Activated CD4-positive, CD25-positive, alpha-beta regulatory T cell treated with anti-CD3 and anti-CD28 coated beads, Interleukin-2, amount 50 U/mL, for 16 hours (primary cell): ENCODE data around the gene RPL39L.
"Not testable (repeated sequence)": the region's sequence is repeated elsewhere in the genome, so short reads cannot be mapped to it uniquely, and the experiment has no call there.

Experiments used
- DNase-seq: peaks from one replicate; pipeline ENCODE4 v3.0.0-alpha.2; 2020; ENCODE audit warnings: low read depth, low spot score

RPL39L gene

DNA sequence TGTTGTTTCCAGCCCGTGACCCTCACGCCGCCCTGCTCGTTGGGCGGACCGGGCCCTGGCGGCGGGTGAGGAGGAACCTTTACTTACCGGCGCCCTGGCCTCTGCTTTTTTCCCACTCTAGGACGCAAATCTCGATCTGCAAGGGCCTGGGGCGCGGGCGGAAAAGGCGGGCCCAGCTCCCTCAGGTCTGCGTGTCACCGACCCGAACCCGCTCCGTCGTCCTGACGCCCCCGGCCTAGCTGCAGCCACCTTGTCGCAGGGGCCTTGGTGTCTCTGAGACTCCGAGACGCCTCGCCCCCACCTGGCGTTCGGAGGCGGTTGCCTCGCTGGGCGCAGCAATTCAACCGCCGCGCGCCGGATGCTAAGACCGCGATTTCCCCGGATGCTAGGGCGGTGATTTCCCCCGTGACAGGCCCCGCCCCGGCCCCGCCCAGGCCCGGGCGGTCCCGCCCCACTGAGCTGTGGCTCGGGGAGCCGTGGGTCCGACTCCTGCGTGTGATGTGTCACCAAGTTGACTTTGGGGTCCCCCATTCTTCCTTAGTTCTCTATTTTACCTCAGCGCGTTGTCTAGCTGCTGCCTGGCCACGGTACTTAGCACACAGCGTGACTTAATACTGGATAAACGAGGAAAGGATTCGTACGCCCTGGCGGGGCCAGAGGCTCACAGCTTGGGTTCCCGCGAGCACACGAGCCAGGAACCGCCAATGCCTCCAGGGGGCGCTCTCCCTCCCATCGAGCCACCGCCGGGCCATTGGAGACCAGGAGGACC lies at the start of gene RPL39L:
TSS of gene RPL39L (minus strand) at position 371 of the 769 bp plus-strand sequence. CDS start 18,196 bp downstream, outside the sequence.
- DNase-seq, result peak; percentile 86

DNA sequence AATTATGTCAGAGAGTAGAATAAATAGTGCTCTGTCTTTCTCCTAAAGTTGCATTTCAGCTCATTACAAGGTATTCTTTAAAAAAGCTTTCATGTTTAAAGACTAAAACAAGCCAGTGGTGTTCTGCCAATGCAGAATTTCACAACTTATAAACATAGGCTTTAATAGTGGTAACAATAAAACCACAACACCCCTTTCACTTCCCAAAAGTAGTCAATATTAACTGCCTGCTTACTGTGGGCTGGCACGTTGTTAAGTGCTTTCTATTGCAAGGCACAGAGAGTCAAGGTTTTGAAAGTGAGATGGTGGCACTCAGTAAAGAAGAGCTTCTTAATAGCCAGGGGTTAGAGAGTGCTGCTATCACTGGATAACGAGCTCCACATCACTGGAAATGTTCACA lies 49.6 kb upstream of the RPL39L start:
- no peak for DNase-seq

DNA sequence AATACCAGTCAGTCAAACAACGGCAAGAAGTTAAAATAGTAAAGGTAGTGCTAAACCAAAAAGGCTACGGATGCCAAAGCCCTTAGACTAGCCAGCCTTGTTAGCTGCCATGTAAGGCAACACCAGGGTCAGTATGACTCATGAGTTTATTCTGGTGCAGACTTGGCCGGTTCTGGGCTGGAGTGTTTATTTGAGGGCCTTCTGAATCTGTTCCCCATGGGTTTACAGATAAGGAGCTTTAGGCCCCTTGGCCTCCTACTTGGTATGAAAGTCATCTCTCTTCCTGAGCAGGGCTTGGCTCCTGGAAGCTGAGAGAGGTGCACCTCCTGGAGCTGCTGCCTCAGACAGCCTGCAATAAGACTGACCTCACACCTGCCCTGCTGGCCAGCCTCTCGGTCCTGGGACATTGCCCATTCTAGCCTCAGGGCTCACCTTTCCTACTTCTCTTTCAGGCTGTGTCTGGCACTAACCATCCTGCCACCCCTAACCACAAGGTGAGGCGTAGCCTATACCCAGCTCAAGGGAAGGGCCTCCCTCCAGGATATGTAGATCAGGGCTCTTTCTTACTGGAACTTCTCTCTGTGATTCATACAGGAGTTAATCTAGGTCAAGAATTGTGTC lies 47.6 kb upstream of the RPL39L start:
- DNase-seq, result no peak

DNA sequence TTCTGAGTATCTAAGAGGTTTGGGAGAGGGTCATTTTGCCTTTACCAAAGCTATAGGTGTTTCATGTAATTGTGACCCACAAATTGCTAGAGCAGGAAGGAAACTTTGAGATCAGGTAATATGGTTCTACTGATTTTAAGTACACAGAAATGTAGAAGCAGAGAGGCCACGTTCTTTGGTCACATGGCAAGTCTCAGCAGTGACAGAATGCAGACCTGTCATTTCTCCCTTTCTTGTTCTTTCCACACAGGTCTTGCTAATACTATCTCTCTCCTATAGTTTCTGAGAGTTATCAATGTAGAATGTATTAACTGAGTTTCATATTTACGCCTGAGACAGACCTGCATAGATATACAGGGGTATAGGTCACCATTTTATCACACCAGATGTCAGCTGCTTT lies 47.1 kb upstream of the RPL39L start:
- no peak for DNase-seq

DNA sequence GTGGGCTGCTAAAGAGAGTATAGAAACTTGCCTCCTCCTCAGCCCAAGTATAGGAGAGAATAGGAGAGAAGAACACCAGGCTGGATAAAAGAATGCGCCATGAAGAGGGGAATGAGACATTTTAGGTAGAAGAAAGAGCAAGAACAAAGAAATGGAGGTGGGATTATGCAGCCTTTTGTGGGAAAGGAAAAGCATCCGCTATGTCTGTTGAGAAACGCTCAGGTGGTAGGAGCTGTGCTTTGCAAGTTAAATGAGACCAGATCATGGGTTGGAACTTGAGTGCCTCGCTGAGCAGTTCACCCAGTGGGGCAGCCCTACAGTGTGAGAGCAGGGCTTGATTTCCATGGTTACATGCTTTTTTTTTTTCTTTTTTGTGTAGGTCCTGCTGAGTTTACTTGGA lies 46.5 kb upstream of the RPL39L start:
- no peak for DNase-seq

DNA sequence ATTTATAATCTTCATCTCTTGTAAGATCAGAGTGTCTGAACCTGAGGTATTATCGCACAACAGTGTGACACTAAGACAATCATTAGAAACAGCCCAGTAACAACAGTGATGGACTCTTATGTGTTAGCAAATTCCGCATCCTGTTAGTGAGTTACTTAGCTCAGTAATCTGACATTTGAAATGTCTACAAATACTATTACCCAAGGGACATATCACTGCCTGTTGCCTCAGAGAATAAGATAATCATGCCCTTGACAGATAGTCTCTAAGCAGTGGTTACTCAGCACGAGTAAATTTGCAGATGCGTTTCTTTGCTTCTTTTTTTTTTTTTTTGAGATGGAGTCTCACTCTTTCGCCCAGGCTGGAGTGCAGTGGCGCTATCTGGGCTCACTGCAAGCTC lies 44.6 kb upstream of the RPL39L start:
- DNase-seq, result no peak

DNA sequence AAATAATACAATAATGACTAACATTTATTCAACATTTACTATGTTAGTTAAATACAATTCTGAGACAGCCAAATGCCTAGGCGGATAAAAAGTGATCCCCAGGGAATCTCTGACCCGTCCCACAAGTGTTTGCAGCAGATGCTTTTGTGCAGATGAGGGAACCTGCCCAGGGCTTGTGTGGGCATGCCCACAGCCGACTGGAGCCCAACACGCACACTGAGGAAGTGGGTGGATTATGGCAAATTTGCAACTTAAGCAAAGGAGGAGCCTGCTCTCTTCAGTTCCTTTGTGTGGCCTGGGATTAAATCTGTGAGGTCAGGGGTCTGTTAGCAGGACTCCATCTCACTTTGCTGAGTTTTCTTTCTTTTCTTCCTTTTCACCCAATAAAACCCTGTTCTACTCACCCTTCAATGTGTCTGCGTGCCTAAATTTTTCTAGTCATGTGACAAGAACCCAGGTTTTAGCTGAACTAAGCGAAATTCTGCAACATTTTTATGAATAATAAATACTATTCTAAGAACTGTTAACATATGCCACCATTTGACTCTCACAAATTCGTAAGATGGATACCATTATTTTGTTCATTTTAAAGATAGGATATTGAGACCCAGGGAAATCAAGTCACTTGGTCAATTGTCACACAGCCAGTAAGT lies 44.0 kb upstream of the RPL39L start:
- no peak for DNase-seq

DNA sequence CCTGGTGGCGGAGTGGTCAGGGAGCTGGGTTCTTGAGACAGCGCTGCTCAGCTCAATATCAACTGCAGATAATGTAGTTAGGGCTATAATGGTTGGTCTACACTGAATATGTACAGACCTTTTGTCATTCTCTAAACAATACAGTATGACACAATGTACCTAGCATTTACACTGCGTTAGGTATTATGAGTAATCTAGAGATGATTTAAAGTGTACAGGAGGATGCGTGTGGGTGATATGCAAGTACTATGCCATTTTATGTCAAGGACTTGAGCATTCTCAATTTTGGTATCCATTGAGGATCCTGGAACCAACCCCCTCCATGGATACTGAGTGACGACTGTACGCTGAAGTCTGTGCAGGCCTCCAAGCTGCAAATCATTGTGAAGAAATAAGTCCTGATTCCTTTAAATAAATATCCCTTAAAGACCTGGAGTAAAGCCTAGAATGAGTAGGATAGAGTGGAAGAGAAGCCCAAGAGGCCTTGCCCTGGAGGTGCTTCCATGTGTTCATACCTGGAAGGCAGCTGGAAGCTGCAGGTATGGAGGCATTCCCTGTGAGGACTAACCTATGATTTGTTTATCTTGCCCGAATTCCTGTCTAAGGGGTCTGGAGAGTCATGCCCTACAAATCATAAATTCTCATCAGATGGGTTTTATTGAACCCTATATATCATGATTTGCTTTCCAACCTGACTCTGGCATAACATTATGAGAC lies 42.3 kb upstream of the RPL39L start:
- DNase-seq, result no peak

DNA sequence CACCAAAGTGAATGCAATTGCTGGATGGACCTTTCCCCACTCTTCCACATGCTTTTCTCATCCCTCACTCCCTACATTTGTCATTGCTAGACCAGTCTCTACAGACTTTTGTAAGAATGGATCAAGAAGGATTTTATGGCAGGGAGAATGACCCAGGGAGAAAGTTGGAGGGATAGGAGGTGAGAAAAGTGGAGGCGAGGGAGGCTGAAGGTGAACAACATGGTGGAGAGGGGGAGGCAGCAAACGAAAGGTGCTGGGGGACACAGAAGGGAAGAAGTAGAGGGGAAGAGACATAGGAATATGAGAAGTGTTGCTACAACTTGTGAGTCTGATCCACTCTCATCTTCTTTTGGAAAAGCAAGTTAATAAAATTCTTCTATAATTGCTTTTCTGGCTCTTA lies 33.6 kb upstream of the RPL39L start:
- no peak for DNase-seq

DNA sequence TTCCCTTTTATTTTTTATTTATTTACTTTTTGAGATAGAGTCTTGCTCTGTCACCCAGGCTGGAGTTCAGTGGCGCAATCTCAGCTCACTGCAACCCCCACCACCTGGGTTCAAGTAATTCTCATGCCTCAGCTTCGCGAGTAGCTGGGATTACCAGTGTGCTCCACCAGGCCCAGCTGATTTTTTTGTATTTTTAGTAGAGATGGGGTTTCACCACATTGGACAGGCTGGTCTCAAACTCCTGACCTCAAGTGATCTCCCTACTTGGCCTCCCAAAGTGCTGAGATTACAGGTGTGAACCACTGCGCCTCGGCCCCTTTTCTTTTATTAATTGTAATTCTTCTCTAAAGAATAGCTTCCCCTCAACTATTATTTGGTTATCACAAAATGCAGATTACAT lies 31.6 kb upstream of the RPL39L start:
- not testable (repeated sequence) for DNase-seq

DNA sequence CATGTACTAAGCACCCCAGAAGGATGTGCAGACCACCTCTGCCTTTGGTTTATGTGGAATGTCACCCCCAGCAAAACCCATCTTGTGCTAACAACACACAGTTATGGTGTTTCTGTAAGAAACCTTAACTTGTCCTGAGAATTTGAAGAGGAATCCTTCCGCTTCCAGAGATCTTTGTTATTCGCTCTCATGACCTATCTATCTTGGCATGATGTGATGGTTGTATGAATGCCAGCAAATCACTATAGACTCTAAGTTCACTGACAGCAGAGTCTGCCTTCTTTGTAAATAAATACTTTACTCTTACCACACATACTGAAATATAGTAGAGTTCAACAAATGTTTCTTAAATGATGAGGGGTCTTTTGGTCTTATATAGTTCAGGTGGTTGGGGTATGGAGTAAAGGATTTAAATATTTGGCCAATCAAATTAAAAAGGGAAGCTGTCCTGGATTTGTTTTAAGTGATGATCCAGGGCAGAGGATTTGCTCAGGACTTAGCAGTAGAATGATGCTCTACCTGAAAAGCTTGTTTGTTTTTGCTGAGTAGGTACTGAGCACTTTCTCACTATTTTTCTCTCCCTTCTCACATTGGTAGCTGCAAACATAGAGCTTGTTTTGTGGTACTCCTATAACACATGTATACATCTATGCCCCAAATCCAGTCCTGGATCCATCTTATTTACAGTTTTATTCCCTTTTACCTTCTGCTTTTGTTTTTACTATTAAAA lies 30.1 kb upstream of the RPL39L start:
- no peak for DNase-seq

DNA sequence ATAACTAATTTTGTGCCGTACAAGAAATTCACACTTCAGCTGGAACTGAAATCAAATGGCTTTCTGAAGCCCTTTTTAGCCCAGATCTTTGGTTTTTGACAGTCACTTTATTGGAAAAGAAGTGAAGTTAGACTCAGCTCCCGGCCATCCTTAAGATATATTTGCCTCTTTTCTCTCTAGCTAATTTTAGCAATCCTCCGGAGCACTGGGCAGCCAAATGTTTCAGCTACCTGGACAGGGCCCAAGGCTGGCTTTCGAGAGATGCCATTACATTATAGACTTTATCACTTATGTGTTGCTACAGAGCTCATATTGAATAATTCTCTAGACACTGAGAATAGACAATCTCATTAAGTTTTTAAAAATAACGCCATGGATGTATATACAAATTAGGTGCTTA lies 28.5 kb upstream of the RPL39L start:
- no peak for DNase-seq

DNA sequence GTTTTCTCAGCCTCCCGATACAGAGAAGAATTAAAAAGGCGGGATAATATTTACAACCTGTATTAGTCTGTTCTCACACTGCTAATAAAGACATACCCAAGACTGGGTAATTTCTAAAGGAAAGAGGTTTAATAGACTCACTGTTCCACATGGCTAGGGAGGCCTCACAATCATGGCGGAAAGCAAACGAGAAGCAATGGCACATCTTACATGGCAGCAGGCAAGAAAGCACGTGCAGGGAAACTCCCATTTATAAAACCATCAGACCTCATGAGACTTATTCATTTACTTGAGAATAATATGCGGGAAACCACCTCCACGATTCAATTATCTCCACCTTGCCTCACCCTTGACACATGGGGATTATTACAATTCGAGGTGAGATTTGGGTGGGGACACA lies 27.5 kb upstream of the RPL39L start:
- no peak for DNase-seq

DNA sequence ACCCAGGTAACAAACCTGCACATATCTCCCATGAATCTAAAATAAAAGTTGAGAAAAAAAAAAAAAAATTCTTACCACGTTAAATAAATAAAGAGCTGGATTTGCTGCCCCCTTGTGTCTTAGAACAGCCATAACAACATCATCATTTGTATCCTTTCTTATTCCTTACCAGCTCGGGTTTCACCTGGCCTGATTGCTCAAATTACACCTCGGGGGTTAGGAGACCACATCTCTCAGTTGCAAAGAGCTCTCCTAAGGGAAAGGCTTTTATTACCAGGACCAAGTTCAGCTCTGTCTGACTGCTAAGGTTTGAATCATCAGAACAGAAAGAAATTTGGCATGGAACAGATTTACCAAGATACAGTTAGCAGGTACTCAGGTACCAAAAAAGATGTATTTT lies 25.8 kb upstream of the RPL39L start:
- DNase-seq, result peak; percentile 15

DNA sequence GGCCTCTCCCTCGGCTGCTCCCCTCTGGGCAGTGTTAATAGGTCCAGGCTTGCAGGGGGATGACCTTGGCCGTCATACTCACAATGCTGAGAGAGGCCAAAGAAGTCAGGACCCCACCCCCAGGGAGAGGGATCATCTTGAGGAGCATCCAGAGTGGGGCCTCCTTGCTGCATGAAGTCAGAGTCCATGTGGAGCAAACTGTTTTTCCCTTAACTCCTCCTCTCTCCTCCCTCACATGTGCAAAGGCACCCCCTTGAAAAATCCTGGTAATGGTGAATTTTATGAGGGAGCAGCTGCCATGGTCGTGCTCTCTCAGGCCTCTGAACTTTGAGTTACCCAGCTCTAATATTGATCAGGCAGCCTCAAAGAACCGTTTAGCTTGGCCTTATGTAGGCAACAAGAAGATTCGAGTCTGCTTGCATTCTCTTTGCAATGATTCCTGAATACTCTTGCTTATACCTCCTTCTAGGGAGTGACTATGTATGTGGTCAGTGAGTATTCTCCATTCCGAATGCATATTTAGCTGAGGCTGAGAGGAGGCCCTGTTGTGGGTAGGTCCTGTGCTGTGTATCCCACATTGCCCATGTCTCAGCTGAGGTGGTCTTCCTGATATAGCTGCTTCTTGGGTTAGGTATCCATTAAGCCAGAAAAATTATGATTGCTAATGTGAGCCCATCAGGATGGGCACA lies 23.1 kb upstream of the RPL39L start:
- no peak for DNase-seq

DNA sequence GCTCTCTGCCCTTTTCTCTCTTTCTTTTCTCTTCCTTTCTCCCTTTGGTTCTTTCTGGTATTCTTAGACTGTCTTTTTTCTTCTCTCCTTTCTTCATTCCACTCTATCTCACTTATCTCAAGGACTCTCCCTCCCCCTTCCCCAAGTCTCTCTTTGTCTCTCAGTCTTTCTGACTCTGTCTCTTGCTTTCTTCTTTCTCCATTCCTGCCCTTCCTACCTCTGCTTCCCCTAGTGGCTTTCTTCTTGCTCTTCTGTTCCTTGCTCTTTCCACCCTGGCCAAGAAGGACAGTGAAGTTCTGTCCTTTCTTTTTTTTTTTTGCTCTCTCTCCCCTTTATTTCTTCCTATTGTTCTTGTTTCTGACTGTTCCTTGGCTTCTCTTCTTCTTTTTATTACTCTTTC lies 22.3 kb upstream of the RPL39L start:
- DNase-seq, result no peak

DNA sequence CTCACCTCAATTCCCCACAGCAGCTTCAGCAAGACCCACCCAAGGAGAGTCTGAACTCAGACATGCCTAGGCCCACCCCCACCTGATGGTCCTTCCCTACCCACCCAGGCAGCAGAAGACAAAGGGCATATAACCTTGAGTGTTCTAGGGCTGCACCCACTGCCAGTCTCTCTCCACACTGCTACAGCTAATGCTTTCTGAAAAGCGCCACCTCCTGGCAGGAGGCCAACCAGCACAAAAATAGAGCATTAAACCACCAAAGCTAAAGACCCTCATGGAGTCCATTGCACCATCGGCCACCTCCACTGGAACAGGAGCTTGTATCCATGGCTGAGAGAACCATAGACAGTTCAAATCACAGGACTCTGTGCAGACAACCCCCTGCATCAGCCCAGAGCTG lies 11.3 kb upstream of the RPL39L start:
- peak; percentile 42 for DNase-seq

DNA sequence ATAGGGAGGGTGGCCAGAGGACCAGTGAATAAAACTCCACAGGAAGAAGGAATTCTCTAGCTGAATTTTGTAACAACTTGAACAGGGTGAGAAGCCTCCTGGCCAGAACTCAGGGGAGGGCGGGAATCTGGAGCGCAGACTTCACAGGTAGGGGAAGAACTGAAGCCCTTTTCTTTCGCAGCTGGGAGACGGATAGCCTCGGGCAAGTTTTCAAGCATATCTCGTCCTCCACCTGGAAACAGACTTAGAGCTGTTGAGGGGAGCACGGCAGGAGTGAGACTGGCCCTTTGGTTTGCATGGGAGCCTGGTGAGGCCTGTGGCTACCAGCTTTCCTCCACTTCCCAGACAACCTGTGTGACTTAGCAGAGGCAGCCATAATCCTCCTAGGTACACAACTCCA lies 10.9 kb upstream of the RPL39L start:
- no peak for DNase-seq

DNA sequence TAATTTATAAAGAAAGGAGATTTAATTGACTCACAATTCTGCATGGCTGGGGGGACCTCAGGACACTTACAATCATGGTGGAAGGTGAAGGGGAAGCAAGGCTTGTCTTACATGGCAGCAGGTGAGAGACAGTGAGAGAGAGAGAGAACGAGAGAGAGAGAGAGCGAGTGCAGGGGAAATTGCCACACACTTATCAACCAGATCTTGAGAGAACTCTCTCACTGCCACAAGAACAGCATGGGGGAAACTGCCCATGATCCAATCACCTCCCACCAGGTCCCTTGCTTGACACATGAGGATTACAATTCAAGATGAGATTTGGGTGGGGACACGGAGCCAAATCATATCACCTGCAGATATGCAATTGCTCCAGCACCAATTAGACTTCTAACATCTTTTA lies 7.1 kb upstream of the RPL39L start:
- no peak for DNase-seq

DNA sequence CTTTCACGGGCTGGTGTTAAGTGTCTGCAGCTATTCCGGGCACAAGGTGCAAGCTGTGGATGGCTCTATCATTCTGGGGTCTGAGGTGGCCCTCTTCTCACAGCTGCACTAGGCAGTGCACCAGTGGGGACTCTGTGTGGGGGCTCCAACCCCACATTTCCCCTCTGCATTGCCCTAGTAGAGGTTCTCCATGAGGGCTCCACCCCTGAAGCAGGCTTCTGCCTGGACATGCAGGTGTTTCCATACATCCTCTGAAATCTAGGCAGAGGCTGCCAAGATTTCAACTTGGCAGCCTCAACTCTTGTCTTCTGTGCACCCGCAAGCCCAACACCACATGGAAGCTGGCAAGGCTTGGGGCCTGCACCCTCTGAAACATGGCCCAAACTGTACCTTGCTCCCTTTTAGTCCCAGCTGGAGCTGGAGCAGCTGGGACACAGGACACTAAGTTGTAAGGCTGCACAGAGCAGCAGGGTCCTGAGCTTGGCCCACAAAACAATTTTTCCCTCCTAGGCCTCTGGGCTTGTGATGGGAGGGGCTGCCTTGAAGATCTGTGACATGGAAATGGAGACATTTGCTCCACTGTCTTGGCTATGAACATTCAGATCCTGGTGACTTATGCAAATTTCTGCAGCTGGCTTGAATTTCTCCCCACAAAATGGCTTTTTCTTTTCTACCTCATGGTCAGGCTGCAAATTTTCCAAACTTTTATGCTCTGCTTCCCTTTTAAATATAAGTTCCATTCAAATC lies 6.0 kb upstream of the RPL39L start:
- no peak for DNase-seq
